RWPE2 (cell line): ENCODE measurements around the gene FNDC8.

Source experiments
- ATAC-seq: fragments of 200-7000 bp; cut with Tn5 transposase; 3 replicates; pipeline ENCODE4 v1.9.1; 2021; ENCODE audit warnings: low read depth
- DNase-seq: peaks from one replicate; pipeline ENCODE4 v3.0.0-alpha.2; 2020; ENCODE audit warnings: low spot score
- H3K27ac ChIP-seq: fragments of 450-650 bp; 2 replicates; pipeline ENCODE4 v1.5.1; 2017; ENCODE audit warnings: mild to moderate bottlenecking; ENCODE audit not compliant: poor library complexity, severe bottlenecking
- H3K27me3 ChIP-seq: fragments of 250-450 bp; sonication (Bioruptor Pico); 2 replicates; pipeline ENCODE4 v1.5.1; 2021; ENCODE audit warnings: mild to moderate bottlenecking, moderate library complexity; ENCODE audit not compliant: insufficient read depth, poor library complexity, severe bottlenecking
- H3K36me3 ChIP-seq: fragments of 250-450 bp; sonication (Bioruptor Pico); 2 replicates; pipeline ENCODE4 v1.5.1; 2020; ENCODE audit warnings: low read depth, mild to moderate bottlenecking, moderate library complexity
- H3K4me1 ChIP-seq: fragments of 250-450 bp; sonication (Bioruptor Pico); 2 replicates; pipeline ENCODE4 v1.5.1; 2021; ENCODE audit warnings: mild to moderate bottlenecking, moderate library complexity; ENCODE audit not compliant: insufficient read depth, poor library complexity, severe bottlenecking
- H3K4me3 ChIP-seq: fragments of 250-450 bp; sonication (Bioruptor Pico); 2 replicates; pipeline ENCODE4 v1.5.1; 2021; ENCODE audit warnings: mild to moderate bottlenecking, moderate library complexity; ENCODE audit not compliant: severe bottlenecking
- H3K9me3 ChIP-seq: fragments of 250-450 bp; sonication (Bioruptor Pico); 2 replicates; pipeline ENCODE4 v1.5.1; 2021; ENCODE audit warnings: mild to moderate bottlenecking, moderate library complexity; ENCODE audit not compliant: severe bottlenecking
- TF ChIP-seq, protein P1 (sequence below): fragments of 450-650 bp; IDR thresholded peaks from one replicate; pipeline ENCODE4 v1.5.1; 2017; ENCODE audit warnings: mild to moderate bottlenecking, moderate library complexity; ENCODE audit not compliant: poor library complexity, severe bottlenecking

FNDC8 gene

DNA sequence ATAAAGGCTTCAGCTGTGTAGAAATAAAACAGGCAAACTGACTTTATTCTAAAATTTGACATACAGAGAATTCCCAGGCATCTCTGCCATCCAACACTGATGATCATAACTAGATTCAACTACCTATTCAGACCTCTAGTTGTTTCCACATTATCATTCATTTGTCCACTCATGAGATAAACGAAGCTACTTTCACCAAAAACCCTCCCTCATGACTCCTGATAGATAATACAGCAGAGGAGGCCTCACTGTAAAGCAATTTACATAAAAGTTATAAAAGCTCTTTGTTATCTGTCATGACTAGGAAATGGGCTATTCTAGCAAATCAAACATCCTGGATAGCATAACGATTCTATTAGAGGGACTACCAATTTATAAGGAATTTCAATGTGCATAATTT is 38.3 kb upstream of the FNDC8 start:
- DNase-seq = no peak
- no peaks in the 10 kb centered on the region for H3K36me3 ChIP-seq
- H3K9me3 ChIP-seq = no peaks in the 10 kb centered on the region
- ATAC-seq = no peak
- no peaks in the 10 kb centered on the region for H3K27me3 ChIP-seq
- TF ChIP-seq, protein P1, sequence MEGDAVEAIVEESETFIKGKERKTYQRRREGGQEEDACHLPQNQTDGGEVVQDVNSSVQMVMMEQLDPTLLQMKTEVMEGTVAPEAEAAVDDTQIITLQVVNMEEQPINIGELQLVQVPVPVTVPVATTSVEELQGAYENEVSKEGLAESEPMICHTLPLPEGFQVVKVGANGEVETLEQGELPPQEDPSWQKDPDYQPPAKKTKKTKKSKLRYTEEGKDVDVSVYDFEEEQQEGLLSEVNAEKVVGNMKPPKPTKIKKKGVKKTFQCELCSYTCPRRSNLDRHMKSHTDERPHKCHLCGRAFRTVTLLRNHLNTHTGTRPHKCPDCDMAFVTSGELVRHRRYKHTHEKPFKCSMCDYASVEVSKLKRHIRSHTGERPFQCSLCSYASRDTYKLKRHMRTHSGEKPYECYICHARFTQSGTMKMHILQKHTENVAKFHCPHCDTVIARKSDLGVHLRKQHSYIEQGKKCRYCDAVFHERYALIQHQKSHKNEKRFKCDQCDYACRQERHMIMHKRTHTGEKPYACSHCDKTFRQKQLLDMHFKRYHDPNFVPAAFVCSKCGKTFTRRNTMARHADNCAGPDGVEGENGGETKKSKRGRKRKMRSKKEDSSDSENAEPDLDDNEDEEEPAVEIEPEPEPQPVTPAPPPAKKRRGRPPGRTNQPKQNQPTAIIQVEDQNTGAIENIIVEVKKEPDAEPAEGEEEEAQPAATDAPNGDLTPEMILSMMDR = no peak
- H3K27ac ChIP-seq = peak overlapping the region; percentile 96
- H3K4me1 ChIP-seq = peaks cover 84% of the 10 kb centered on the region
- no peak overlapping the region for H3K4me3 ChIP-seq

DNA sequence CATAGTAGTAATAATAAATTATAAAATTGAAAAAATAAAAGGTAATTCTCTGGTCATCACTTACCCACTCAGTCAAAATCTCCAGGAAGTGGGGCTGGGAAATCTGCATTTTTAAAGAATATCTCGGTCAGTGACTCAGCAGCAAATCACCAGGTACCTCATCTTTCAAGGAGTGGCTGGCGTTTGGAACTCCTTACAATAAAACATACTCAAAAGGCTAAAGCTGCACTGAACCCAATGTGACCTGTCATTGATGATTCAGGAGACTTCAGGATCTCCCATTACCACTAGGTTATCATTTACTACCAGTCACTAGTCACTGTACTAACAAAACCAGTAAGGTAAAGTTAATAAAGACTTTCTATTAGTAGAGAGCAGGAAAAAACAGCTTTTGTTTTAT is 36.4 kb upstream of the FNDC8 start:
- DNase-seq (no peak), ATAC-seq (peak; percentile 55)
- Histone ChIP-seq H3K36me3 (no peaks in the 10 kb centered on the region), H3K27me3 (no peaks in the 10 kb centered on the region), H3K4me1 (peaks cover 80% of the 10 kb centered on the region), H3K27ac (peak overlapping the region; percentile 96), H3K4me3 (no peak overlapping the region), H3K9me3 (no peaks in the 10 kb centered on the region)
- TF ChIP-seq, protein P1 = no peak

GRCh38 chr17:35086164-35086563 is 35.3 kb upstream of the FNDC8 start:
- DNase-seq = no peak
- Histone ChIP-seq H3K4me1 (peaks cover 68% of the 10 kb centered on the region), H3K9me3 (no peaks in the 10 kb centered on the region), H3K4me3 (no peak overlapping the region), H3K27me3 (no peaks in the 10 kb centered on the region), H3K36me3 (no peaks in the 10 kb centered on the region), H3K27ac (peak overlapping the region; percentile 96)
- TF ChIP-seq, protein P1 = no peak
- ATAC-seq = no peak

DNA sequence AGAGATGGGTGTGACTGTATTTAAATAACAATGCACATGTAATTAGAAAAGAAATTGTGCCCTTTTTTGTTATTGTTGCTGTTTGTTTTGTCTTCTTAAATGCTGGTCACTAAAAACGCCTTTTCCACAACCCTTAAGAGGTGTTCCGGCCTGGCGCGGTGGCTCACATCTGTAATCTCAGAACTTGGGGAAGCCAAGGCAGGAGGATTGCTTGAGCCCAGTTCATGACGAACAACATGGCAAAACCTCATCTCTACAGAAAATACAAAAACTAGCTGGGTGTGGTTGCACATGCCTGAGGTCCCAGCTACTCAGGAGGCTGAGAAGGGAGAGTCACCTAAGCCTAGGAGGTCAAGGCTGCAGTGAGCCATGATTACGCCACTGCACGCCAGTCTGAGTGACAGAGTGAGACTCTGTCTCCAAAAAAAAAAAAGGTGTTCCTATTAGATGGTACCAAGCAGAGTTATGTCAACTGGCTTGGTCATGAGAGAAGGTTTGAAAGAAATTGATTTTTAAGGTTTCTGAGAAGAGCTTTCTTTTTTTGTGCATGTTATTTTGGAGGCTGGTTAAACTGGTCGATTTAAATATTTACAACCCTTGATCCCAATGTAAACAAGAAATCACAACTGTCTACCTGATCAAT is 34.4 kb upstream of the FNDC8 start:
- Histone ChIP-seq H3K9me3 (no peaks in the 10 kb centered on the region), H3K4me3 (peak overlapping the region; percentile 94), H3K36me3 (no peaks in the 10 kb centered on the region), H3K27me3 (no peaks in the 10 kb centered on the region), H3K4me1 (peaks cover 60% of the 10 kb centered on the region), H3K27ac (peak overlapping the region; percentile 96)
- ATAC-seq (no peak), DNase-seq (no peak)
- TF ChIP-seq, protein P1 = no peak

DNA sequence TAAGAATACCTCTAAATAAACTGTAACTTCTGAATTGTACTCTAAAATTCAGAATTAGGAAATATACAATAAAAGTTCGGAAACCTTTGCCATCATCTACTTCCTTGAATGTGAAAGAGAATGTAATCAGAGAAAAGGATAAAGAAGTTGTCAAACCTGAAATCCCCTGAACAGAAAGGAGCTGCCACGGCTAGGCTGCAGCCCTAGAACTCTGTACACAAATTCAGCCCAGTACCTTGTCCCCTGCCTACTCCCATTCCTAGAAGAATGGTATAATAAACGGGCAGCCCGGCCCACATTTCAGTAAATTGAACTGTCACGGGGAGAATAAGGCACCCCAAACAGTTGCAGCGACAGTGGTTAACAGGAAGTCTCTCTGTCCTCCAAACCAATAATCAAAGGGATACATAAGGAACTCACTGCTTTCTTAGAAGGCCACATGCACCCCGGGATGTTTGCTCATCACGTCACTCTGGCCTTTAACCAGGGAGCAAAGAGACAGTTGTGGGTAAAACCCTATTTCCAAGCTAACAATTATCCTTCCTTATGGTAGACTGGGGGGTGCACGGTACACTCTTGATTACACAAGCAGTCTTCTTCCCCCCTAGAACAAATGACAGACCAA is 33.6 kb upstream of the FNDC8 start:
- Histone ChIP-seq H3K36me3 (no peaks in the 10 kb centered on the region), H3K9me3 (no peaks in the 10 kb centered on the region), H3K27me3 (no peaks in the 10 kb centered on the region), H3K4me3 (peak overlapping the region; percentile 94), H3K27ac (peak overlapping the region; percentile 96), H3K4me1 (peaks cover 52% of the 10 kb centered on the region)
- TF ChIP-seq, protein P1 = no peak
- peak; percentile 1; the same call in 2 of the 3 replicates for ATAC-seq
- DNase-seq = no peak
